ENCODE data around the gene HDAC1. TPM values are rescaled to one million over a fixed set of nuclear protein-coding genes. Genes with fewer than 3 reads are reported as not detected.

Gene HDAC1
- total and polyA plus RNA-seq, 2 of the 13 experiments (the other 11 are each of a cell fraction or from before 2014, with no cell fraction given) = 93.5 to 189 TPM

- TF ChIP-seq HNF4A (CRISPR knock-in tag; IDR thresholded peaks at IDR 0.05) (no peak), SETDB1 (CRISPR knock-in tag; IDR thresholded peaks at IDR 0.05; ENCODE audit: borderline replicate concordance) (no peak), ZNF761 (CRISPR knock-in tag; conservative IDR thresholded peaks at IDR 0.05) (0 out of 2 replicates have a peak, but pooled peaks have one; percentile 6), NR2F6 (IDR thresholded peaks at IDR 0.05) (no peak), NR2F6 (CRISPR knock-in tag; IDR thresholded peaks at IDR 0.05) (no peak), NCOA2 (CRISPR knock-in tag; IDR thresholded peaks at IDR 0.05) (0 out of 2 replicates have a peak, but pooled peaks have one; percentile 17), ZNF572 (CRISPR knock-in tag; IDR thresholded peaks at IDR 0.05) (no peak), ELF4 (CRISPR knock-in tag; IDR thresholded peaks at IDR 0.05; ENCODE audit: borderline replicate concordance) (no peak), ZNF776 (CRISPR knock-in tag; IDR thresholded peaks at IDR 0.05) (peak; percentile 36), SNAPC2 (CRISPR knock-in tag; IDR thresholded peaks at IDR 0.05) (no peak), ZNF589 (CRISPR knock-in tag; conservative IDR thresholded peaks at IDR 0.05) (no peak), GATAD2A (CRISPR knock-in tag; IDR thresholded peaks at IDR 0.05) (0 out of 2 replicates have a peak, but pooled peaks have one; percentile 9), MED1 (CRISPR knock-in tag; IDR thresholded peaks at IDR 0.05) (peak; percentile 44; the same call in 1 of the 2 replicates), HDAC1 (CRISPR knock-in tag; IDR thresholded peaks at IDR 0.05) (peak; percentile 45), ZBTB37 (CRISPR knock-in tag; IDR thresholded peaks at IDR 0.05) (no peak), MIXL1 (CRISPR knock-in tag; IDR thresholded peaks at IDR 0.05) (no peak), MAZ (IDR thresholded peaks at IDR 0.05; ENCODE audit: borderline replicate concordance, low read depth, low read length) (peak; percentile 80; the same call in 1 of the 2 replicates), MAZ (CRISPR knock-in tag; IDR thresholded peaks at IDR 0.05; ENCODE audit: low read depth) (peak; percentile 79), KDM5B (CRISPR knock-in tag; IDR thresholded peaks at IDR 0.05; ENCODE audit: borderline replicate concordance) (peak; percentile 31; the same call in 1 of the 2 replicates), ZNF709 (CRISPR knock-in tag; IDR thresholded peaks at IDR 0.05) (no peak), RBFOX2 (IDR thresholded peaks at IDR 0.05; ENCODE audit: low read depth, low read length) (peak; percentile 73), EZH2 (conservative IDR thresholded peaks at IDR 0.05; ENCODE audit: low read depth, low read length) (no peak), KAT8 (CRISPR knock-in tag; IDR thresholded peaks at IDR 0.05) (0 out of 2 replicates have a peak, but pooled peaks have one; percentile 19), ZSCAN25 (CRISPR knock-in tag; IDR thresholded peaks at IDR 0.05) (no peak), ZBTB1 (CRISPR knock-in tag; IDR thresholded peaks at IDR 0.05; ENCODE audit: borderline replicate concordance) (no peak), ZFP1 (CRISPR knock-in tag; IDR thresholded peaks at IDR 0.05) (no peak)
- TF ChIP-seq, protein P1, sequence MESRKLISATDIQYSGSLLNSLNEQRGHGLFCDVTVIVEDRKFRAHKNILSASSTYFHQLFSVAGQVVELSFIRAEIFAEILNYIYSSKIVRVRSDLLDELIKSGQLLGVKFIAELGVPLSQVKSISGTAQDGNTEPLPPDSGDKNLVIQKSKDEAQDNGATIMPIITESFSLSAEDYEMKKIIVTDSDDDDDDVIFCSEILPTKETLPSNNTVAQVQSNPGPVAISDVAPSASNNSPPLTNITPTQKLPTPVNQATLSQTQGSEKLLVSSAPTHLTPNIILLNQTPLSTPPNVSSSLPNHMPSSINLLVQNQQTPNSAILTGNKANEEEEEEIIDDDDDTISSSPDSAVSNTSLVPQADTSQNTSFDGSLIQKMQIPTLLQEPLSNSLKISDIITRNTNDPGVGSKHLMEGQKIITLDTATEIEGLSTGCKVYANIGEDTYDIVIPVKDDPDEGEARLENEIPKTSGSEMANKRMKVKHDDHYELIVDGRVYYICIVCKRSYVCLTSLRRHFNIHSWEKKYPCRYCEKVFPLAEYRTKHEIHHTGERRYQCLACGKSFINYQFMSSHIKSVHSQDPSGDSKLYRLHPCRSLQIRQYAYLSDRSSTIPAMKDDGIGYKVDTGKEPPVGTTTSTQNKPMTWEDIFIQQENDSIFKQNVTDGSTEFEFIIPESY (CRISPR knock-in tag; IDR thresholded peaks at IDR 0.05) = peak; percentile 43; the same call in 1 of the 2 replicates
- TF ChIP-seq, protein P2, sequence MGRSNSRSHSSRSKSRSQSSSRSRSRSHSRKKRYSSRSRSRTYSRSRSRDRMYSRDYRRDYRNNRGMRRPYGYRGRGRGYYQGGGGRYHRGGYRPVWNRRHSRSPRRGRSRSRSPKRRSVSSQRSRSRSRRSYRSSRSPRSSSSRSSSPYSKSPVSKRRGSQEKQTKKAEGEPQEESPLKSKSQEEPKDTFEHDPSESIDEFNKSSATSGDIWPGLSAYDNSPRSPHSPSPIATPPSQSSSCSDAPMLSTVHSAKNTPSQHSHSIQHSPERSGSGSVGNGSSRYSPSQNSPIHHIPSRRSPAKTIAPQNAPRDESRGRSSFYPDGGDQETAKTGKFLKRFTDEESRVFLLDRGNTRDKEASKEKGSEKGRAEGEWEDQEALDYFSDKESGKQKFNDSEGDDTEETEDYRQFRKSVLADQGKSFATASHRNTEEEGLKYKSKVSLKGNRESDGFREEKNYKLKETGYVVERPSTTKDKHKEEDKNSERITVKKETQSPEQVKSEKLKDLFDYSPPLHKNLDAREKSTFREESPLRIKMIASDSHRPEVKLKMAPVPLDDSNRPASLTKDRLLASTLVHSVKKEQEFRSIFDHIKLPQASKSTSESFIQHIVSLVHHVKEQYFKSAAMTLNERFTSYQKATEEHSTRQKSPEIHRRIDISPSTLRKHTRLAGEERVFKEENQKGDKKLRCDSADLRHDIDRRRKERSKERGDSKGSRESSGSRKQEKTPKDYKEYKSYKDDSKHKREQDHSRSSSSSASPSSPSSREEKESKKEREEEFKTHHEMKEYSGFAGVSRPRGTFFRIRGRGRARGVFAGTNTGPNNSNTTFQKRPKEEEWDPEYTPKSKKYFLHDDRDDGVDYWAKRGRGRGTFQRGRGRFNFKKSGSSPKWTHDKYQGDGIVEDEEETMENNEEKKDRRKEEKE (IDR thresholded peaks at IDR 0.05) = no peak
These were observed 43.1 kb downstream of the HDAC1 start (continued) for GRCh38 chr1:32334864-32335534.

Data from HepG2 (cell line).